H4 (cell line): ENCODE measurements around the gene KLF9. TPM values are rescaled to one million over a fixed set of nuclear protein-coding genes. Genes with fewer than 3 reads are reported as not detected.
"Not testable (repeated sequence)": the region's sequence is repeated elsewhere in the genome, so short reads cannot be mapped to it uniquely, and the experiment has no call there.

Experiments
- DNase-seq: peaks from one replicate; pipeline ENCODE4 v3.0.0-alpha.2; 2015; ENCODE audit warnings: low spot score
- total RNA-seq: library from RNA; depleted of rRNA; stranded (reverse); fragments of >200 nt; shearing (Covaris generic); gene quantifications from 2 replicates; pipeline ENCODE4 v1.2.3, GENCODE V29; 2014

The KLF9 gene
- total RNA-seq, 1 experiment from 2014 or later, result 17.4 TPM

GRCh38 chr9:70405808-70406433, 8.5 kb downstream of the KLF9 start:
- no peak for DNase-seq

- no peak for DNase-seq
These were observed 10.2 kb downstream of the KLF9 start for GRCh38 chr9:70404261-70404660.

GRCh38 chr9:70403618-70404025, 10.8 kb downstream of the KLF9 start:
- DNase-seq, result no peak

- no peak for DNase-seq
These were observed 11.3 kb downstream of the KLF9 start for GRCh38 chr9:70403166-70403565.

GRCh38 chr9:70402213-70402612, 12.2 kb downstream of the KLF9 start:
- no peak for DNase-seq

- DNase-seq, result not testable (repeated sequence)
These were observed 13.2 kb downstream of the KLF9 start for GRCh38 chr9:70401241-70401640.

- DNase-seq, result no peak
These were observed 14.2 kb downstream of the KLF9 start for GRCh38 chr9:70400107-70400892.

- DNase-seq, result no peak
These were observed 15.3 kb downstream of the KLF9 start for GRCh38 chr9:70399141-70399540.

- no peak for DNase-seq
These were observed 16.3 kb downstream of the KLF9 start for GRCh38 chr9:70398145-70398556.

- DNase-seq, result no peak
These were observed 18.8 kb downstream of the KLF9 start for GRCh38 chr9:70395652-70396051.

GRCh38 chr9:70392850-70393249, 21.6 kb downstream of the KLF9 start:
- no peak for DNase-seq

GRCh38 chr9:70392189-70392588, 22.3 kb downstream of the KLF9 start:
- no peak for DNase-seq

- DNase-seq, result peak; percentile 22
These were observed 23.5 kb downstream of the KLF9 start for GRCh38 chr9:70390933-70391341.

GRCh38 chr9:70389621-70390266, 24.7 kb downstream of the KLF9 start:
- no peak for DNase-seq

- DNase-seq, result no peak
These were observed 25.3 kb downstream of the KLF9 start for GRCh38 chr9:70389188-70389587.

GRCh38 chr9:70387663-70388062, 26.8 kb downstream of the KLF9 start:
- no peak for DNase-seq

- no peak for DNase-seq
These were observed 29.0 kb downstream of the KLF9 start for GRCh38 chr9:70385426-70385825.

- no peak for DNase-seq
These were observed 31.5 kb downstream of the KLF9 start for GRCh38 chr9:70382709-70383605.

GRCh38 chr9:70382046-70382708, 32.3 kb downstream of the KLF9 start:
- DNase-seq, result no peak

GRCh38 chr9:70374962-70375618, 39.4 kb downstream of the KLF9 start:
- DNase-seq, result no peak
